GM21786 (cell line): Measurements from ENCODE around the gene CABCOCO1.

Experiments
- ATAC-seq: cut with Tn5 transposase; IDR thresholded peaks from one replicate; pipeline ENCODE4 v1.9.1; 2021; ENCODE audit not compliant: unreplicated experiment

The CABCOCO1 gene

DNA sequence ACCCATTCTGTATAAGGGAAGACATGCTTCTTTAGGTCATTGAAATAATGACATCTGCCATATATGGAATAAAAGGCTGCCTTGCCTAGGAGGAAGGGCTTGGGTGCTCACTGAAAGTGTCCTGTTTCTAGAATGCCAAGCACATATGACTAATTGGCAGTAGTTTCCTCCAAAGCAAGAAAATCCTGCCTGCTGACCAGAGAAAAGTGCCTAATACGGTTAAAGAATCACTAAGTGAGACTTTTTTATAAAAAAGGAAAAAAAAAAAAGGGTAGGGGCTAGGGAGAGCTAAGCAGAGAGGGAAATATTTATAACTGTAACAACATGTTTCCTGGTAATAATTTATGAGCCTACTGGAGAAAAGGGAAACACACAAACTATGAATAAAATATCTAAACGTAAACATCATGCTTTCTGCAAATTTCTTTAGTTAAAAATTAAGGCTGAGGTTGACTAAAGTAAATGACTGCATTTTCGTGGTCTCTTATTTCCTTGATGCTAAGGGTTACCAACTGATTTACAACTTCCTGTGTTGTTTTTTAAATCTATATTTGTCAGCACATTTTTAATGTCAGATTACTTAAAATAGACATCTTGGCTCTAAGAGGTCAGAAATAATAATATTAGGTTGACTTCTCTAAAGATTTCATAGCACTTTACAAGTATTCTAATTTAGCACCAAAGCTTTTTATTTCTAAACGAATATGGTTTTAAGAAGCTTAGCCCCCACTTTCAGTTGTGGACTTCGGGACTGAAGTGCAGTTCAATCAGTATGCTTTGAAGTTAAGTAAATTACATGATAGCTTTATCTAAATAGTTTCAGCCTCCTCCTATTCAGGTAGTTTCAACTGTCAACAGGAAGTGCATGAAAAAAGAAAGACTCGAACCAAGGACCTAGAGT lies 89.6 kb downstream of the CABCOCO1 start:
- ATAC-seq = peak; percentile 53

DNA sequence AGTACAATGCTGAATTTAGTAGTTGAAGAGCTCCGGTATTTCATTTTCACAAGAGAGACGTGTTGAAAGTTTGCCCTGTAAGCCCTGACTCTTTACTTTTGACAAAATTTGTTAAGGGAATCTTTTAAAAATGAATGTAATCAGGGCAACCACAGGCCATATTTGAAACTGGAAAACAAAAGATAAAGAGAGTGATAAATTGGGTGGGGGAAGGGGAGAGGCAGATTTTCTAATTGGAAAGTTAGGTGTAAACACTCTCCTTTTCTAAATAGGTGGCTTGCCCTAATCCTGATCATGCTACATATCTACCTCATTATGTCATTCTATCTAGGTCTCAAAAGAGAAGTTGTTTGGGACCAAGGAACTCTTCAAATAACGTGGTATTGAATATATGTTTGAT lies 90.7 kb downstream of the CABCOCO1 start:
- no peak for ATAC-seq

DNA sequence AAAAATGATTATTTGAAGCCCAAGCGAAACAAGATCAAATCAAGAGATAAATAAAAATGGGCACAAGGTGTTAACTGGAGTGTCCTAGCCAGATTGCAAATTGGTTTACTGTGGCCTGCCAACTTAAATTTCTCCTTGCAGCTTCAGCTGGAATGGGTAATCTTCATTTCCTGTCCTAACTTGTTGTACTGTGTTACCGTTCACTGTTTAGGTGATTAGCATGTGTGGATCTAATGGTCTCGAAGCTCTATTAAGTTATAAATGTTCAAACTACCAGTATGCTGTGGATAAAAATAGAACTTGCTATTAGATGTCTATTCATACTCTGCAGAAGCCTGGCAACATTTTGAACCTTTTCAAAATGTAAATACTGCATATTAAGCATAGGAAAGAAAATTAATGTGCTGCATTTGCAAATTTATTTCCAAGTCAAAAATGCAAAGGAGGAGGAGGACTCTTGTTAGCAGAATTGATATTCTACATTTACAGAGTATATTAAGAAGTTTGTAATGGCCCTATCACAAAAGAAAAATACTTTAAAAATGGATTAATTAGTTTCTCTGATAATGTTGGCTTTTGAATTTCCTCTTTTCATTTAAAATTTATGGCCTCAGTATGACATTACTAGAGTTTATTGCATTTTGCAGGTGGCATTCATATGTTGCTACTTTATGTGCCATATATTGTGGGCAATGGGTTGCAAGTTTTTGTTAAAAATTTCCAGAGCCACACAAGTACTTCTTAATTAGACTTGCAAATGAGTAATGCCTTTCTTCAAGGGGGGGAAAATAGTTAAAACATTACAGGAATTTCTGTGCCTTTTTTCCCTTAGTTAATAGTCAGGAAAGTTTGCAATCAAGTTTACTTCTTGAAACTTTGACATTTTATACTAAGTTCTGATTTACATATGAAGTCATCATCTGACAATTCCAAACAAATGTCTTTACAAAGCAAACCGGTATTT lies 92.1 kb downstream of the CABCOCO1 start:
- no peak for ATAC-seq

DNA sequence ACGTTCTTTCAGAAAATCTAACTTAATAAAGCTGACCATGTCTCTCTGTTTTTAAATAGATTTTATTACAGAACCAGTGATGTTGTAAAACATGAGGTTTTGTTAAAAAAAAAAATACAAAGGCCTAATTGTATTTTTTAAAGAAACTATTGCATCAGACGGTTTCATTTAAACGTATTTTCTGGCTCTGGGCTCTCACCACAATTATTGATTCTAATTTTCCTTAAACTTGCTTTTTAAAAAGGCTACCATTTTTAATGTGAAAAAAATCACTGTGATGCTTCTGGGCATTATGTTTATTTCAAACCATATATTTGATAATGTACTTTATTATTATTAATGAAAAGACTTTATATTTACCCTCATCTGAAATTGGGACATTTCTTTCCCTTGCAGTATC lies 94.3 kb downstream of the CABCOCO1 start:
- ATAC-seq = no peak

DNA sequence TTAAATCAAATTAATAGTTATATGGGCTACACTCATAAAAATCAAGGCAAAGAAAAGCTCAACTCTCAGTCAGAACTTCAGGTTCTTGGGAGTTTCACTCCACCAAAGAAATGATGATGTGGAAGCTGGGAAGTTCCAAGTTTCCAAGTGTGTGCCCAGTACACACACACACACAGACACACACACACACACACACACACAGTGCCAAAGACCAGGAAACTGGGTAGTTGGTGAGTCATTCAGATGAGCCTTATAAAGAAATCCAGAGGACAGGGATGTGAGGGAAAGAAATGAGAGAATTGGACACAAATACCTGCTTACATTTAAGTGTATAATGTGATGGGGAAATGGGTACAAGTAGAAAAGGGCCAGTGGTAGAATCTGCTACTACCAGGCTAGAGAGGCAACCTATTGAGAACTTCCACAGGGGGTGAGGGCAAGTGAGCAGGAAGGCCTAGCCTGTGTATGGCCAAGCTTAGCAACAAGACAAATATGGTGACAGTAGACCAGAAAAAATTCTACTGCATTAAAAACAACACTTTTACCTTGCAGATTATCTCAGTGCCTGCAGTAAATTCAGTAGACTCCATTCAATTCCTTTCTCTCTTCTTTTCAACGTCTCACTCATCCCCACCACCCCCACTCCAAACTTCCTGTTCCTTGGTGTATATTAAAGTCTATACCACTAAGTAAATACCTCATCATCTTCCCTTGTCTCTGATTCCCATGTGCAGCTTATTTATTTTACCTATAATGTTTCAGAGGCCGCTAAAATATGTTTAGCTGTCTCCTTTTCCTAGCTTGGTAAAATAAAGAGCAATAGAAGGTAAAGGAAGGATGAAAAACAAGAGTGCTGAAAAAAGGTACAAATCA lies 95.0 kb downstream of the CABCOCO1 start:
- no peak for ATAC-seq

DNA sequence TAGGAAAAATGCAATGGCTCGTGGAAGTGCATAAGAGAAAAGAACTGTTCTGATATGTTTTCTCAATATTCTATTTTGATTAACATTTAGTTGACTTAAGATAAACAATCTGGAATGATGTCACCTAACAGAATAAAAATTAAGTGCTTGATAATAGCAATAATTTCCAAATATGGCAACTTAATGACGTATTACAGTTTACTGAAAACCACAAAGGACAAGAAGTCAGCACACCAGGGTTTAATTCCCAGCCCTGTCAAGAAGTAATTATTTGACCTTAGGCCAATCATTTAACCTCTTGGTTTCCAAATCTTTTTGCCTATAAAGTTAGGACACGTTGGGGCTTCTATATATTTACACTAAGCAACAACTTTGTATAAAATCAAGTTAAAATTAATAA lies 95.7 kb downstream of the CABCOCO1 start:
- ATAC-seq = no peak

DNA sequence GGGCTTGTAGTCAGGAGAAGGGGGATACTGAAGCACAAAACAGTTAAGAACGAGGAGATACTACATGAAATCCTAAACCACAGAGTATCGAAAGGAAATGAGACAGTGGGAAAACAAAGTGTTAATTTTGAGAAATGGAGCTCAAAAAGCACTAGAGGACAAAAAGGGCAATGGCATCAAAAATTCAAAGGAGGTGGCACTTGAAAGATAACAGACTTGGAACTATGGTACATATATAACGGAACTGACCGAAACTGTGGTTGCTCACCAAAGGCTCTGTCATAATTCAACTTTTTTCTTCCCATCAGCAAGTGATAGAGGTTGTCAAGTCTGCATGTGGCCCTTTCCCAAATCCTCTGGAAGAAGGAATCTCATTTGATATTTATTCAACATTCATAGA lies 97.0 kb downstream of the CABCOCO1 start:
- no peak for ATAC-seq

DNA sequence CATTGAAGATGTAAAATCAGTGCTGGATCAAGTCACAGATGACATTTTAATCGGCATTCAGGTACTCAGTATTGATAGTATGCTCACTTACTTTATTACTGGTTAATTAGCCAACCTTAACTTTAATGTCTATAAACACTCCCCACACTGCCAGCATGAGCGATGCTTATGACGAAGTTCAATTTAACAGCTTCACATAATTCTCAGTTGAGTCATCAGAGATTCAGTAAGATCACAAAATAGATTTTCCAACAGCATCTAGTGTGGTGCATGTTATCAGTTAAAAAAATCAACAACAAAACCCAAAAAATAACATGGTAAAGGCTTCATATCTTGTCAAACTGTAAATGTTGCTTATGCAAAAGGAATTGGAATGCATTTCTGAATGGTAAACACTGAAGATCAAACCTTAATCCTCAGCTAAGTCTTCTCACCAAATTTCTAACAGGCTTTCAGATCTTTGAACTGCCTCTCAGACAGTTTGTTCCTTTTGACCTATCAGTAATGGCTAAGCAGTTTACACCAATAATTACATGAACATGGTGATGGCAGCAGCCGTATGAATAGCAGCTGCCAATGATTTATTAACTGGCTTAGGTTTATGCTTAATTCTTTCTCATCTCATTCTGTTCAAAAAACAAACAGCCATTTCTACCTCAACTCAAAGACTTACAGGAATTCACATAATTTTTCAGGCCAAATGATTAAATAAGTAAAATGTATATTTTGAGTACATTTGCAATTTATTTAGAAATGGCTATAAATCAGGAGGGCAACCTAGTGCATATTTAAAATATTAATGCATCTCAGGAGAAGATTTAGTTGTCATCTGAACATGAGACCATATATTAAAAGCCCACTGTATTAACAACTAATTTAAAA lies 98.5 kb downstream of the CABCOCO1 start:
- no peak for ATAC-seq

DNA sequence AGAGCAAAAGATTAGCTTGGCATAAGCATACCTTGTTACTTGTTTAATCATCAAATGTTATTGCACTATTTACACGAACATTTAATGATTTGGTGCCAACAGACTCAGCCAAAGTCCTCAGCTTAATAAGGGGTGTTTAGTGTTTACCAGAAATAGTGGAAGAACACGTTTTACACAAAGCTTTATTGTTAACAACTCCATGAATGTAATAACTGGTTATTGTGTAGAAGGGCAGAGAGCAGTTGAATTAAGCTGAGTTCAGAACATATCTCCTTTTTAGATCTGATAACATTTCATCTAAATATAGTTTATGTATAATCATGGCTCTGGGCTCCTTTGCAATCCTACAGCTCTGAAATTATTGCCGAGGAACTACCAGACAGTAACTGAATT lies 99.1 kb downstream of the CABCOCO1 start:
- ATAC-seq = no peak

DNA sequence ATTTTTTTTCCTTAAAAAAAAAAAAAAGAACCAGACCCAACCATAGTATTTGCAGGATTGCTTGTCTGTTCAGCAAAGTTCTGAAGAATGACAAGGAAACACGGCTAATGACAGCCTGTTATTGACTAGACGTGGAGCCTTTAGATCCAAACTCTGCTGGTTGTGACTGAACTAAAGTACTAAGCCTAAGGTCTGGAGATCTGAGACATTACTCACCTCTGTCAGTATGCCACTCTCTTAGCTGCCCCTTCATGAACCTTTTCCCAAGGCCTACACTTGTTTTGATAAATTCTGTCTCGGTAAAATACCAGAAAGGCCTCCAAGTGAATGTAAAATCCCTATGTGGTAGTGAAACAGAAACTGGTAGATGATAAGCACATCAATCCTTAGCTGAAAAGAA lies 101.0 kb downstream of the CABCOCO1 start:
- ATAC-seq = no peak

DNA sequence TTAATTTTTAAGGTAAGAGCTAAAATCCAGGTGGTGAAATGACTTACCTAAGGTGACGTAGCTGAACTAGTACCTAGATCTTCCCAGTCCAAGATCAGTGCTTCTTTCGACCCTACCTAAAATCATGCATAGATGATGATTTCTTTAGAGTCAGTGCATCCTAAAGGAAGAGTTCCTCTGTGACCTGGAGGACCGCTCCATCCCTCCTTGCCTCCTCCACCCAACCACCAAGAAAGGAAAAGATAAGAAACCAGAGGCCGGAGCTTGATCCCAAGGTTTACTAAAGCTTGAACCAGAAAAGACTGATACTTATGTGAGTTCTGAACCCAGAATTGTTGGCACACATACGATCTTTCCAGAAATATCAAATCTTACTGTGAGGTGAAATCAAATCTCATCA lies 101.8 kb downstream of the CABCOCO1 start:
- no peak for ATAC-seq

DNA sequence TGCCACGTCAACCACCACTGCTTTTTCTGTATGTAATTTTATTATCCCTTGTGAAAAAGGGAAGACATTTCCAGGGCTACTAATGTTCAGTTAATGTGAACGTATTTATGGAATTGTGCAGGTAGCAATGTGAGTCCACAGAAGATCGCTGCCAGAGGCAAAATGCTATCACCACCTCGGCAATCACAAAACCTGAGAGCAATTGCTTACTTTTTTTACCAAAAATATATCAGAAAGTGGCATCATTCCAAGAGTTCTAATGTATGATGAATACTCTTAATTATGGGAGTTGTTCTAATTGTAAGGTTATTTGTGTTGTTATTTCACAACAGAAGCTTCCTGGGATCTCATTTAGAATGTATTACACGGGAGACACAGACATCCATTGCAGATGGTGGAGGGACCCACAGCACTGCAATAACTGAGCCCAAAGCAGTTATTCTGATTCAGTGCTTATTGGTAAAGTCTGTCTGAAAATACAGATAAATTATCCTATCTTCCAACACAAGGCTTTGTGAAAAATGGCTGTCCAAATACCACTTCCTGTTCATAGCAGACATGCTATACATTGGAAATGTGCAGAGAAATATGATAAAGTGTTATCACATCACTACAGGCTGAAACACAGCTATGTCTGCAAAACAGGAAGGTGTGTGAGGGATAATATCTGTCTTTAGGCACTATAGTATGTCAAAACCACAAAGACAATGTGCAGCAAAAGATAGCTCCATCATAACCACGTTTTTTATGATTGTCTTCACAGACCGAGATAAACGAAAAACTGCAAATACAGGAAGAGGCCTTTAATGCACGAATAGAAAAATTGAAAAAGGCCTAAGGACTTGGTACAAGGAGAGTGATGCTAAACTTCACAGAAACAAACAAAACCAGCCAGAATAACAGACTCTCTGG lies 102.7 kb downstream of the CABCOCO1 start:
- ATAC-seq = no peak

DNA sequence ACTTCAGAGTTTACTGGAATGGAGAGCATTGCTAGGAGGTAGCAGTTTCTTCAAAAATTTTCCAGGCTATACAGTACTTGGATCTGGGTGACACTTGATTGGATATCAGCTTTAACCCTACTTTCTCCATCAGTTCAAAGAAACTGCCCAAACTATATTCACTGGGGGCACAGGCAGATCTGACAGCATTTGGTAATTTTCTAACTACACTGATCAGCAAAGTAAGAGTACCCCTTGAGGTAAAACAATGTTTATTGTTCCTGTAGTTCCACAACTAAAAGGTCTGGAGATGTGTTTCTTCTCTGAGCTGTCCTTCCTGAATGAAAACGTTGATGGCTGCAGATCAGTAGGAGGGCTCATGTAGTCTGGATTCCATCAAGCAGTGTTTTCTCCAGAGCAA lies 104.2 kb downstream of the CABCOCO1 start:
- no peak for ATAC-seq

DNA sequence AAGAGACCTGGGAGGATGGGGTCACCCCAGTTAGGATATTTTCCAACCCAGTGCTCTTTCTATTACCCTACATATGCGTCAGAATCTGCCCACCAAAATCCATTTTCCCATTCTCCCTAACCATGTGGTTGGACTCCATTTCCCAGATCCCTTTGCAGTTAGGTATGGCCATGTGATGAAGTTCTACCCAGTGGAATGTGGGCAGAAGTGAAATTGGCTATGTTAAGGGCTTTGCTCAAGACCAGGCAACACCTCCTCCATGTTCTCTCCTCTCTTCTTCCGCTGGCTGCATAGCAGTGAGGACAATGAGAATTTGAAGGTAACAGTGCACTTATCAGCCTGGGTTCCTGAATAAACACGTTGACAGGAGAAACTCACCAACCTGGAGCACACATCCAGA lies 111.3 kb downstream of the CABCOCO1 start:
- no peak for ATAC-seq

DNA sequence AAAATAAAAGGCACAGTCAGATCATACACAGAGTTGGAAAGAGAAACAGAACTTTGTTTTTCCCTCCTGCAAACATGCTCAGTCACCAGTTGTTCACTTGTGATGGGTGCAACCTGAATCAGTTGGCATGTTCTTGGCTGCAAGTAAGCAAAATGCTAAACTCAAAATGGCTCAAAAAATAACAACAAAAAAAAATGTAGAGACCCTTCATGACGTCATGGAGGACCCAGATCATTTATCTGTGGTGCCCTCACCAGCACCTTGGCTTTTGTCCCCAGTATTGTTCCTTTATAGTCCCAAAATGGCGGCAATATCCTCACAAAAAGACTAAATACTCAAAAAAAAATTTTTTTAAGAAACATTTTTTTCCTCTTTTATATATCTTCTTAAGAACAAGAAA lies 112.4 kb downstream of the CABCOCO1 start:
- ATAC-seq = no peak

DNA sequence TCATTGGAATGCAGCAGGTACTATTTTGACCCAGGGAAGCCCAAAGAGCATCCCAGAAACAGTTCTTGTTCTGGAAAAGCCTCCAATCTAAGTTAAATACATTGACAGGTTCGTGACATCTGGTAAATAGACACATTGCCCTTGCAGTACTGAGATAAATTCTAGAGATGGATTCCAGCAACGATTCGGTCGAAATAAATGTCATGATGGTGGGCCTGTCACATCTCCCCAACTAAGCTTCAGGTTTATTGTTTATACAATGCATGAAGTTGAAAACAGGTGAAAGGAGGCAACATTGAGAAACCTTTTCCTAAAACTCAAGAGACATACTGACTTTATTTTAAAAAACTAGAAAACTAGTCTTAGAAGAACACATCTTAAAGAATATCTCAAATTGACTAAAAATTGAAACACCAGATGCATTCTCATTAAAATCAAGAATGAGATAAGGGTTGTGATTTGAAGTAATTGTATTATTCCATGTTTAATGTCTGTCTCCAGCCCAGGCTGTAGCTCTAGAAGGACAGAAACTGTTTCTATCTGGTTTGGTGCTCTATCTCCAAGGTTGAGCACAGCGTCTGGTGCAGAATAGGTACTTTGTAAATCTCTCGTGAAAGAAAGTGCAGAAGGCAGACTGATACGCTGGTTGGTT lies 114.0 kb downstream of the CABCOCO1 start:
- ATAC-seq = no peak

DNA sequence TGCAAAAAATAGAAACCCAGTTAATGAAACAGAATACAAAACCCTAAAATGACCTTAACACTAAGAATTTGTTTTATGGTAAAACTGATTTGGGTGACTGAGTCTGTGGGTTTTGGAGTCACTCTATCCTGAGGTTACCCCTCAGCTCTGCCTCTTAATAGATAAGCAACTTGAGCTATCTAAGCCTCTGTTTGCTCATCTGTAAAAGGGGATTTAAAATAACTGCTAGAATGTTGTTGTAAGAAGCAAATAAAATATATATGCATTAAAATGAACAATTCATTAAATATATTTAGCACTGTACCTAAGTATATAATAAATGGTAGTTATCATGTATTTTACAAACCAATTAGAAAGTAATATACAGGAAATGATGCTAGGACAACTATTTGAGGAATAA lies 115.4 kb downstream of the CABCOCO1 start:
- ATAC-seq = no peak

DNA sequence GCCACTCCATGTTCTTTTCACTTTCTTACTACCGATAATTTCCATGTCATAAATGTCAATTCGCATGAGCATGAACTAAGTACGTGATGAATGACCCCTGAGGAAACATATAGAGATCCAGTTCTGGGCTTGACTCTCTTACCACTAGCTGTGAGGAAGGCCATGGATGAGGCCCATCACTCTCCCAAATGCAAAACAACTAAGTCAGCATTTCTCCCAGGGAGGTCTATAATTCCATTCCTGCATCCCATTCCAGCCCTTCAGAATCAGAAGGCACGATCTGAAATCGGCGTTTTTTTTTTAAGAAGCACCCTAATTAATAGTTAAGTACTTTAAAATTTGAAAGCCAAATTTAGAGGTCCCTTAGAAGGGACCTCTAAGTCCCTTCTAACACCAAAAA lies 116.5 kb downstream of the CABCOCO1 start:
- ATAC-seq = no peak
